HepG2 (cell line): Measurements from ENCODE around the gene CYP21A2. TPM values are rescaled to one million over a fixed set of nuclear protein-coding genes. Genes with fewer than 3 reads are reported as not detected.
A peak's percentile ranks its signal among the peaks of the same experiment; 100 is the strongest.

Source experiments
- CEBPB ChIP-seq: IDR thresholded peaks from 2 replicates; pipeline ENCODE4 v1.6.1; 2011; ENCODE audit warnings: low read depth, low read length, improper control_type of control experiment, borderline replicate concordance
- EEA1 ChIP-seq: sonication (generic); formaldehyde crosslinking; IDR thresholded peaks from 2 replicates; pipeline ENCODE4 v1.5.1; 2020; ENCODE audit warnings: mild to moderate bottlenecking, missing genetic modification reagents, borderline replicate concordance
- FOXM1 ChIP-seq: sonication (generic); formaldehyde crosslinking; IDR thresholded peaks from 2 replicates; pipeline ENCODE4 v1.5.0; 2020; ENCODE audit warnings: missing genetic modification reagents
- HMGXB4 ChIP-seq, 2 experiments: sonication (generic) in 1 of 2; formaldehyde crosslinking in 1 of 2; IDR thresholded peaks; 2 replicates each; pipeline versions ENCODE4 v1.4.0 to v1.6.1; 2018 to 2020; ENCODE audit warnings: missing genetic modification reagents in 2 of 2, borderline replicate concordance in 1 of 2, low read depth in 1 of 2, mild to moderate bottlenecking in 1 of 2, missing biosample characterization in 1 of 2
- HOXA7 ChIP-seq: sonication (generic); formaldehyde crosslinking; IDR thresholded peaks from 2 replicates; pipeline ENCODE4 v1.8.1; 2022; ENCODE audit warnings: mild to moderate bottlenecking, missing genetic modification reagents, moderate library complexity
- MTF2 ChIP-seq: sonication (generic); formaldehyde crosslinking; IDR thresholded peaks from 2 replicates; pipeline ENCODE4 v1.5.0; 2020; ENCODE audit warnings: missing genetic modification reagents, borderline replicate concordance
- NFYC ChIP-seq: IDR thresholded peaks from 2 replicates; pipeline ENCODE4 v1.6.1; 2016; ENCODE audit warnings: missing genetic modification reagents, missing compliant biosample characterization
- NPAS2 ChIP-seq: sonication (generic); formaldehyde crosslinking; IDR thresholded peaks from 2 replicates; pipeline ENCODE4 v1.8.0; 2022; ENCODE audit warnings: mild to moderate bottlenecking, missing genetic modification reagents, borderline replicate concordance
- NR3C1 ChIP-seq: sonication (generic); formaldehyde crosslinking; IDR thresholded peaks from 2 replicates; pipeline ENCODE4 v1.4.0; 2020; ENCODE audit warnings: missing genetic modification reagents
- POLR2AphosphoS2 ChIP-seq: IDR thresholded peaks from 2 replicates; pipeline ENCODE4 v1.6.1; 2011; ENCODE audit warnings: low read depth, low read length, improper control_type of control experiment
- REL ChIP-seq: sonication (generic); formaldehyde crosslinking; conservative IDR thresholded peaks from 2 replicates; pipeline ENCODE4 v1.8.0; 2022; ENCODE audit warnings: mild to moderate bottlenecking, missing genetic modification reagents, moderate library complexity
- SNAPC4 ChIP-seq: sonication (generic); formaldehyde crosslinking; IDR thresholded peaks from 2 replicates; pipeline ENCODE4 v1.4.0; 2020; ENCODE audit warnings: mild to moderate bottlenecking, missing genetic modification reagents
- THAP7 ChIP-seq: sonication (generic); formaldehyde crosslinking; IDR thresholded peaks from 2 replicates; pipeline ENCODE4 v1.8.1; 2023; ENCODE audit warnings: mild to moderate bottlenecking, missing genetic modification reagents
- ZBTB33 ChIP-seq: sonication (generic); formaldehyde crosslinking; IDR thresholded peaks from 2 replicates; pipeline ENCODE4 v1.4.0; 2020; ENCODE audit warnings: missing genetic modification reagents
- ZBTB42 ChIP-seq: sonication (generic); formaldehyde crosslinking; IDR thresholded peaks from 2 replicates; pipeline ENCODE4 v1.5.0; 2020; ENCODE audit warnings: mild to moderate bottlenecking, missing genetic modification reagents
- ZNF180 ChIP-seq: sonication (generic); formaldehyde crosslinking; IDR thresholded peaks from 2 replicates; pipeline ENCODE4 v1.4.0; 2020; ENCODE audit warnings: low read depth, missing genetic modification reagents, borderline replicate concordance
- ZSCAN31 ChIP-seq: sonication (generic); formaldehyde crosslinking; IDR thresholded peaks from 2 replicates; pipeline ENCODE4 v1.5.0; 2020; ENCODE audit warnings: low read depth, mild to moderate bottlenecking, missing genetic modification reagents
- polyA plus RNA-seq, 8 experiments: library from polyadenylated mRNA; depleted of rRNA in 3 of 8; stranded (reverse) in 7 of 8; unstranded in 1 of 8; fragments of >200 nt; fragmentation: Illumina TruSeq in 4 of 8; extraction: Trizol in 4 of 8; gene quantifications; 2 replicates each; pipeline versions ENCODE4 v1.2.1 to v1.2.3, GENCODE V29; 2011 to 2016; ENCODE audit warnings: low read depth in 4 of 8, missing spikeins in 1 of 8, mixed read lengths in 1 of 8; ENCODE audit not compliant: insufficient read depth in 1 of 8
- total RNA-seq, 5 experiments: library from RNA; depleted of rRNA; stranded (reverse); fragments of >200 nt; fragmentation: Illumina TruSeq; extraction: Trizol; gene quantifications; 2 replicates each; pipeline ENCODE4 v1.2.3, GENCODE V29; 2016; ENCODE audit warnings: low read depth in 1 of 5

CYP21A2 gene
- total and polyA plus RNA-seq, 2 of the 13 experiments (the other 11 are each of a cell fraction or from before 2014, with no cell fraction given), result 1.5 to 6.3 TPM

- TF ChIP-seq HMGXB4 (CRISPR knock-in tag; IDR thresholded peaks at IDR 0.05; ENCODE audit: borderline replicate concordance in 1 of 2, low read depth in 1 of 2), result peak; percentile 98
- TF ChIP-seq FOXM1 (CRISPR knock-in tag), result no peak
- no peak for TF ChIP-seq ZBTB42 (CRISPR knock-in tag)
- no peak for TF ChIP-seq NR3C1 (CRISPR knock-in tag)
- no peak for TF ChIP-seq NFYC (CRISPR knock-in tag)
- TF ChIP-seq ZNF180 (CRISPR knock-in tag), result no peak
- 0 out of 2 replicates have a peak, but pooled peaks have one; percentile 63 for TF ChIP-seq MTF2 (CRISPR knock-in tag)
- no peak for TF ChIP-seq HOXA7 (CRISPR knock-in tag)
- no peak; the same call in 1 of the 2 replicates for TF ChIP-seq ZBTB33 (CRISPR knock-in tag)
- no peak; the same call in 1 of the 2 replicates for TF ChIP-seq ZSCAN31 (CRISPR knock-in tag)
- no peak for TF ChIP-seq EEA1 (CRISPR knock-in tag)
- TF ChIP-seq SNAPC4, result 0 out of 2 replicates have a peak, but pooled peaks have one; percentile 60
- TF ChIP-seq NPAS2 (CRISPR knock-in tag), result no peak
- no peak for TF ChIP-seq CEBPB
- TF ChIP-seq THAP7 (CRISPR knock-in tag), result peak; percentile 92
- no peak for TF ChIP-seq POLR2AphosphoS2
- no peak for TF ChIP-seq REL (CRISPR knock-in tag)
These were observed 9.9 kb downstream of the CYP21A2 start (continued) for GRCh38 chr6:32047855-32048766.
